HepG2 (cell line): ENCODE results near the gene CRYGA. TPM values are rescaled to one million over a fixed set of nuclear protein-coding genes. Genes with fewer than 3 reads are reported as not detected.

Source experiments
- ARID2 ChIP-seq: sonication (generic); formaldehyde crosslinking; IDR thresholded peaks from 2 replicates; pipeline ENCODE4 v1.8.1; 2022; ENCODE audit warnings: mild to moderate bottlenecking, missing genetic modification reagents, borderline replicate concordance
- CBFB ChIP-seq: sonication (generic); formaldehyde crosslinking; IDR thresholded peaks from 2 replicates; pipeline ENCODE4 v1.4.0; 2020; ENCODE audit warnings: missing genetic modification reagents
- EEA1 ChIP-seq: sonication (generic); formaldehyde crosslinking; IDR thresholded peaks from 2 replicates; pipeline ENCODE4 v1.5.1; 2020; ENCODE audit warnings: mild to moderate bottlenecking, missing genetic modification reagents, borderline replicate concordance
- EP300 ChIP-seq, 3 experiments: sonication (generic) in 1 of 3; formaldehyde crosslinking in 1 of 3; IDR thresholded peaks; 2 replicates each; pipeline versions ENCODE4 v1.5.1 to v1.6.1; 2011 to 2020; ENCODE audit warnings: low read depth in 2 of 3, low read length in 2 of 3, borderline replicate concordance in 1 of 3, improper control_type of control experiment in 1 of 3, mild to moderate bottlenecking in 1 of 3, missing genetic modification reagents in 1 of 3, moderate library complexity in 1 of 3
- FOXC1 ChIP-seq: sonication (generic); formaldehyde crosslinking; IDR thresholded peaks from 2 replicates; pipeline ENCODE4 v1.8.0; 2022; ENCODE audit warnings: mild to moderate bottlenecking, missing genetic modification reagents, borderline replicate concordance
- FOXO1 ChIP-seq: sonication (generic); formaldehyde crosslinking; IDR thresholded peaks from 2 replicates; pipeline ENCODE4 v1.4.0; 2020; ENCODE audit warnings: missing genetic modification reagents
- GPN1 ChIP-seq: sonication (generic); formaldehyde crosslinking; IDR thresholded peaks from 2 replicates; pipeline ENCODE4 v1.5.1; 2020; ENCODE audit warnings: missing genetic modification reagents, borderline replicate concordance
- HDAC2 ChIP-seq: sonication (generic); formaldehyde crosslinking; IDR thresholded peaks from 2 replicates; pipeline ENCODE4 v1.4.0; 2020; ENCODE audit warnings: missing genetic modification reagents
- HIC2 ChIP-seq: sonication (generic); formaldehyde crosslinking; IDR thresholded peaks from 2 replicates; pipeline ENCODE4 v1.9.0; 2022; ENCODE audit warnings: low read depth, missing genetic modification reagents
- HNF4G ChIP-seq, 2 experiments: sonication (generic) in 1 of 2; formaldehyde crosslinking in 1 of 2; IDR thresholded peaks; 2 replicates each; pipeline versions ENCODE4 v1.4.0 to v1.6.1; 2011 to 2020; ENCODE audit warnings: borderline replicate concordance in 2 of 2, low read depth in 2 of 2, mild to moderate bottlenecking in 2 of 2, low read length in 1 of 2, missing genetic modification reagents in 1 of 2, moderate library complexity in 1 of 2
- HOXA9 ChIP-seq: sonication (generic); formaldehyde crosslinking; IDR thresholded peaks from 2 replicates; pipeline ENCODE4 v1.8.1; 2022; ENCODE audit warnings: missing genetic modification reagents, mild to moderate bottlenecking, moderate library complexity, borderline replicate concordance
- MTA1 ChIP-seq: sonication (generic); formaldehyde crosslinking; IDR thresholded peaks from 2 replicates; pipeline ENCODE4 v1.4.0; 2020; ENCODE audit warnings: missing genetic modification reagents, mild to moderate bottlenecking, borderline replicate concordance
- MXD1 ChIP-seq: sonication (generic); formaldehyde crosslinking; IDR thresholded peaks from 2 replicates; pipeline ENCODE4 v1.4.0; 2020; ENCODE audit warnings: mild to moderate bottlenecking, missing genetic modification reagents
- MYNN ChIP-seq: sonication (generic); formaldehyde crosslinking; IDR thresholded peaks from 2 replicates; pipeline ENCODE4 v1.4.0; 2020; ENCODE audit warnings: mild to moderate bottlenecking, low read depth, missing genetic modification reagents
- PHF21A ChIP-seq: sonication (generic); formaldehyde crosslinking; IDR thresholded peaks from 2 replicates; pipeline ENCODE4 v1.5.0; 2020; ENCODE audit warnings: mild to moderate bottlenecking, missing genetic modification reagents
- RARA ChIP-seq: IDR thresholded peaks from 2 replicates; pipeline ENCODE4 v1.6.1; 2016; ENCODE audit warnings: missing genetic modification reagents, missing compliant biosample characterization
- SMAD3 ChIP-seq: sonication (generic); formaldehyde crosslinking; IDR thresholded peaks from 2 replicates; pipeline ENCODE4 v1.4.0; 2020; ENCODE audit warnings: missing genetic modification reagents
- STAG1 ChIP-seq: sonication (generic); formaldehyde crosslinking; IDR thresholded peaks from 2 replicates; pipeline ENCODE4 v1.4.0; 2020; ENCODE audit warnings: missing genetic modification reagents
- TEAD3 ChIP-seq: optimal IDR thresholded peaks from 2 replicates; pipeline ENCODE3; 2016; ENCODE audit warnings: borderline replicate concordance
- THAP11 ChIP-seq: IDR thresholded peaks from 2 replicates; pipeline ENCODE4 v1.6.1; 2016; ENCODE audit warnings: missing biosample characterization, missing genetic modification reagents
- ZBTB21 ChIP-seq: sonication (generic); formaldehyde crosslinking; IDR thresholded peaks from 2 replicates; pipeline ENCODE4 v1.4.0; 2020; ENCODE audit warnings: missing genetic modification reagents
- ZBTB8A ChIP-seq: sonication (generic); formaldehyde crosslinking; IDR thresholded peaks from 2 replicates; pipeline ENCODE4 v1.4.0; 2020; ENCODE audit warnings: mild to moderate bottlenecking, low read depth, missing genetic modification reagents, borderline replicate concordance
- ZFAT ChIP-seq: sonication (generic); formaldehyde crosslinking; conservative IDR thresholded peaks from 2 replicates; pipeline ENCODE4 v1.8.1; 2023; ENCODE audit warnings: missing genetic modification reagents, inconsistent platforms
- ZFP82 ChIP-seq: sonication (generic); formaldehyde crosslinking; IDR thresholded peaks from 2 replicates; pipeline ENCODE4 v1.5.1; 2020; ENCODE audit warnings: mild to moderate bottlenecking, missing genetic modification reagents, borderline replicate concordance
- ZNF296 ChIP-seq: sonication (generic); formaldehyde crosslinking; conservative IDR thresholded peaks from 2 replicates; pipeline ENCODE4 v1.5.0; 2020; ENCODE audit warnings: mild to moderate bottlenecking, missing genetic modification reagents
- ZNF431 ChIP-seq: sonication (generic); formaldehyde crosslinking; IDR thresholded peaks from 2 replicates; pipeline ENCODE4 v1.9.0; 2022; ENCODE audit warnings: missing genetic modification reagents, low read depth, mild to moderate bottlenecking, borderline replicate concordance
- ZNF691 ChIP-seq: sonication (generic); formaldehyde crosslinking; IDR thresholded peaks from 2 replicates; pipeline ENCODE4 v1.4.0; 2020; ENCODE audit warnings: missing genetic modification reagents, low read depth, mild to moderate bottlenecking, borderline replicate concordance
- ZNF788 ChIP-seq: sonication (generic); formaldehyde crosslinking; IDR thresholded peaks from 2 replicates; pipeline ENCODE4 v1.5.0; 2020; ENCODE audit warnings: mild to moderate bottlenecking, missing genetic modification reagents, borderline replicate concordance
- polyA plus RNA-seq, 8 experiments: library from polyadenylated mRNA; depleted of rRNA in 3 of 8; stranded (reverse) in 7 of 8; unstranded in 1 of 8; fragments of >200 nt; fragmentation: Illumina TruSeq in 4 of 8; extraction: Trizol in 4 of 8; gene quantifications; 2 replicates each; pipeline versions ENCODE4 v1.2.1 to v1.2.3, GENCODE V29; 2011 to 2016; ENCODE audit warnings: low read depth in 4 of 8, missing spikeins in 1 of 8, mixed read lengths in 1 of 8; ENCODE audit not compliant: insufficient read depth in 1 of 8
- total RNA-seq, 5 experiments: library from RNA; depleted of rRNA; stranded (reverse); fragments of >200 nt; fragmentation: Illumina TruSeq; extraction: Trizol; gene quantifications; 2 replicates each; pipeline ENCODE4 v1.2.3, GENCODE V29; 2016; ENCODE audit warnings: low read depth in 1 of 5

CRYGA gene
- total and polyA plus RNA-seq, 2 of the 13 experiments (the other 11 are each of a cell fraction or from before 2014, with no cell fraction given): not detected

GRCh38 chr2:208179028-208179609, 15.7 kb upstream of the CRYGA start (continued):
- peak in 1 of 2 experiments; percentile 83; a peak in 2 of 4 replicates for TF ChIP-seq EP300 (IDR thresholded peaks at IDR 0.05; ENCODE audit: low read depth in 2 of 2, low read length in 2 of 2)
- TF ChIP-seq EP300 (CRISPR knock-in tag; IDR thresholded peaks at IDR 0.05; ENCODE audit: borderline replicate concordance): peak; percentile 67
- no peak for TF ChIP-seq ZNF691 (CRISPR knock-in tag)
- peak; percentile 100 for TF ChIP-seq RARA (CRISPR knock-in tag)
- TF ChIP-seq HOXA9: no peak
- TF ChIP-seq EEA1: no peak
- no peak for TF ChIP-seq ZFAT
- no peak for TF ChIP-seq STAG1 (CRISPR knock-in tag)
- no peak for TF ChIP-seq ZBTB8A (CRISPR knock-in tag)
- TF ChIP-seq ZNF788 (CRISPR knock-in tag): no peak
- no peak for TF ChIP-seq ARID2 (CRISPR knock-in tag)
- no peak for TF ChIP-seq FOXC1
- no peak for TF ChIP-seq MYNN (CRISPR knock-in tag)
- TF ChIP-seq PHF21A (CRISPR knock-in tag): no peak
- TF ChIP-seq HIC2: no peak
- TF ChIP-seq FOXO1 (CRISPR knock-in tag): peak; percentile 30; the same call in 1 of the 2 replicates
- no peak for TF ChIP-seq SMAD3
- TF ChIP-seq TEAD3: peak; percentile 87
- TF ChIP-seq THAP11 (CRISPR knock-in tag): peak; percentile 38; the same call in 1 of the 2 replicates
- no peak for TF ChIP-seq MXD1 (CRISPR knock-in tag)
- TF ChIP-seq MTA1 (CRISPR knock-in tag): peak; percentile 76; the same call in 1 of the 2 replicates
- TF ChIP-seq HNF4G (IDR thresholded peaks at IDR 0.05; ENCODE audit: borderline replicate concordance, low read depth, low read length): peak; percentile 73; the same call in 1 of the 2 replicates
- no peak for TF ChIP-seq HNF4G (CRISPR knock-in tag; IDR thresholded peaks at IDR 0.05; ENCODE audit: borderline replicate concordance, low read depth)
- no peak for TF ChIP-seq ZFP82 (CRISPR knock-in tag)
- TF ChIP-seq GPN1 (CRISPR knock-in tag): no peak
- no peak for TF ChIP-seq ZBTB21 (CRISPR knock-in tag)
- no peak for TF ChIP-seq ZNF296 (CRISPR knock-in tag)
- TF ChIP-seq HDAC2 (CRISPR knock-in tag): peak; percentile 25; the same call in 1 of the 2 replicates
- TF ChIP-seq ZNF431 (CRISPR knock-in tag): no peak
- TF ChIP-seq CBFB (CRISPR knock-in tag): peak; percentile 98
